ENCODE data around the gene TAGLN2. TPM values are rescaled to one million over a fixed set of nuclear protein-coding genes. Genes with fewer than 3 reads are reported as not detected.

TAGLN2 gene
- total RNA-seq, 2 experiments from 2014 or later, result 532 to 538 TPM

- POLR2A ChIA-PET, result no interaction called here
- CTCF ChIA-PET, result interaction anchor here (0.9 to 8.1 kb wide), 3 partner anchors 21 to 97 kb away, joined by 3 to 105 read pairs (median 3); no protein-coding TSS in a partner anchor
Observed at GRCh38 chr1:159895836-159896545, 29.3 kb downstream of the TAGLN2 start.

DNA sequence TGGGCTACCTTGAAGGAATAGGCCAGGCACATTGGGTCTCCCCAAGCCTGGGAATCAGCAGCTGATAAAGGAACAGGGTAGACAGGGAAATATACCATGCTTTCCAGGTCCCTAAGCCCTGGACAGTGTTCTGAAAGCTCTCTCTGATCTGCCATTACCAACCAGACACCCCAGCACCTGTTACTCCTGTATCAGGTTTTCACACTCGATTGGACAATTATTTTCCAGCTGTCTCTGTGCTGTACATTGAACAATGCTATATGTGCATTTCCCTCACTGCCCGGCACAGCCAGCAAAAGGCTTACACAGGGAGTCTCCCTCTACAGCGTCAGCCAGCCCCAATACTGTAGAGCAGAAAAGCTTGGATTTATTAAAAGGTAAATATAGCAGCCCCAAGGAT, 30.0 kb downstream of the TAGLN2 start:
- POLR2A ChIA-PET, result no interaction called here
- CTCF ChIA-PET, result interaction anchor here (0.8 to 8.1 kb wide), 4 partner anchors 41 to 113 kb away, joined by 3 to 105 read pairs (median 3); partner anchors contain the start of gene FCRL6

- ChIA-PET POLR2A (no interaction called here), CTCF (interaction anchor here (0.7 to 8.1 kb wide), 9 partner anchors 8 to 114 kb away, joined by 3 to 105 read pairs (median 6); partner anchors contain the start of genes DUSP23, FCRL6 and IGSF9)
Observed at GRCh38 chr1:159892944-159893343, 32.4 kb downstream of the TAGLN2 start.

DNA sequence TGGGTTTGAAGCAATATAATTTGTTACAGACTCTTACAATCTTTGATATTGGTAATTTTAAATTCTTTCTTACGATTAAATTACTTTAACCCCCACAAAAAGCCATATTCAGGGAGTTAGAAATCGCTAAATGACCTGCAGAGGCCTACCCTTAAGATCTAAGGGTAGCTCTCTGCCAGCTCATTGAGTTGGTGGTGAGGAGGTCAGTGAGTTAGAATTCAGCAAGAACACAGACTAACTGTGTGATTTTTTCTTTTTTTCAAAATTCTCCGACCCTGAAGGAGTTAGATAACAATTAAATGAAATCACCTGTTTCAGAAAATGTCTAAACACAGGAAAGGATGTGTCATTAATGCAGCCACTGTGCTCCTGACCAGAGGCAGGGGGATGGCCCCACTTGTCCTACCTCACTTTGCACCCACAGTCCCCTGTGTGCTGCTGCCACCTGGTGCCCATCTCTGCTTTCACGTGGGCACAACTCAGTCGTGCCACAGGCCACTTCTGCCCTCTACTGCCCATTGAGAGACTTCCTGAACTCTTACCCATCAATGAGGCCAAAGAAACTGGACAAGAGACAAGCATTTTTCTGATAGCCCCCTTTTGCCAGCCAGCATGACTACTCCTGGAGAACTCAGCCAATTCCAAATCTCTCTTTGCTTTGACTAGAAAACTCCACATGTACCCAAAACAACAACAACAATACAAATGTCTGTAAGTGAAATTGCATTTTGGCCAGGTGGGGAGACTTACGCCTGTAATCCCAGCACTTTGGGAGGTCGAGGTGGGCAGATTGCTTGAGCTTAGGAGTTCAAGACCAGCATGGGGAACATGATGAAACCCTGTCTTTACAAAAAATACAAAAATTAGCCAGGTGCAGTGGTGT, 33.8 kb downstream of the TAGLN2 start:
- ChIA-PET CTCF (interaction anchor here (0.7 to 8.1 kb wide), 22 partner anchors 9 to 760 kb away, joined by 3 to 105 read pairs (median 4); partner anchors contain the start of genes DUSP23, FCRL6, IGSF9 and SLAMF8), POLR2A (no interaction called here)

DNA sequence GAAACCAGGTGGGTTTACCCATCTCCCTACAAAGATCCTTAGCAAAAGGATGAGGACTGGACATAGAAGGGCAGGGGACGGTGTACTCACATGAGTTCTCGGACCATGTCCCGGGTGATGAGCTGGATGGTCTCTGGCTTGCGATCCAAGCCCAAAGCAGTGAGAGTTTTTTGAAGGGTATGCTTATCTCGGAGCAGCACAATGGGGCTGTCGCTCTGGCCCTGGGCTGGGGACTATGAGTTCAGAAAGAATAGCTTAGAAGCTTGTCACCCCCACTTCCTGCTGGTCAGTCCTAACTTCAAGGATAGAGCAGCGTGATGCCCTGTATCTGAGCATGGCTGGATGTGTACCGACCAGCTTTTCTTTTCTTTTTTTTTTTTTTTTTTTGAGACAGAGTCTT, 34.9 kb downstream of the TAGLN2 start:
- POLR2A ChIA-PET, result no interaction called here
- CTCF ChIA-PET, result interaction anchor here (0.8 to 8.1 kb wide), 12 partner anchors 11 to 113 kb away, joined by 3 to 105 read pairs (median 6); partner anchors contain the start of genes DUSP23, FCRL6, IGSF9 and SLAMF8

- ChIA-PET CTCF (interaction anchor here (1.4 to 8.1 kb wide), 6 partner anchors 10 to 100 kb away, joined by 3 to 105 read pairs (median 12); partner anchors contain the start of genes FCRL6 and SLAMF8), POLR2A (no interaction called here)
Observed at GRCh38 chr1:159889821-159890252, 35.5 kb downstream of the TAGLN2 start.

GRCh38 chr1:159889202-159889601, 36.1 kb downstream of the TAGLN2 start:
- POLR2A ChIA-PET, result interaction anchor here (0.6 kb wide), 1 partner anchor 36 kb away, joined by 3 read pairs; no protein-coding TSS in a partner anchor
- CTCF ChIA-PET, result interaction anchor here (2.5 to 8.1 kb wide), 4 partner anchors 10 to 91 kb away, joined by 10 to 105 read pairs (median 26); partner anchors contain the start of genes FCRL6 and SLAMF8

GRCh38 chr1:159884296-159884695, 41.0 kb downstream of the TAGLN2 start:
- CTCF ChIA-PET, result interaction anchor here (1.0 kb wide), 1 partner anchor 11 kb away, joined by 3 read pairs; no protein-coding TSS in a partner anchor
- POLR2A ChIA-PET, result no interaction called here

- CTCF ChIA-PET, result no interaction called here
- POLR2A ChIA-PET, result no interaction called here
Observed at GRCh38 chr1:159883134-159883533, 42.2 kb downstream of the TAGLN2 start.

- ChIA-PET POLR2A (no interaction called here), CTCF (interaction anchor here (1.0 kb wide), 1 partner anchor 9 kb away, joined by 4 read pairs; no protein-coding TSS in a partner anchor)
Observed at GRCh38 chr1:159882527-159882862, 42.8 kb downstream of the TAGLN2 start.

GRCh38 chr1:159881622-159882526, 43.4 kb downstream of the TAGLN2 start:
- POLR2A ChIA-PET, result no interaction called here
- CTCF ChIA-PET, result interaction anchor here (1.0 to 1.5 kb wide), 2 partner anchors 10 to 12 kb away, joined by 3 to 4 read pairs; no protein-coding TSS in a partner anchor

GRCh38 chr1:159880430-159880829, 44.9 kb downstream of the TAGLN2 start:
- POLR2A ChIA-PET, result no interaction called here
- CTCF ChIA-PET, result interaction anchor here (2.6 kb wide), 1 partner anchor 10 kb away, joined by 15 read pairs; no protein-coding TSS in a partner anchor

- ChIA-PET POLR2A (no interaction called here), CTCF (interaction anchor here (2.6 kb wide), 1 partner anchor 10 kb away, joined by 15 read pairs; no protein-coding TSS in a partner anchor)
Observed at GRCh38 chr1:159879977-159880376, 45.3 kb downstream of the TAGLN2 start.

DNA sequence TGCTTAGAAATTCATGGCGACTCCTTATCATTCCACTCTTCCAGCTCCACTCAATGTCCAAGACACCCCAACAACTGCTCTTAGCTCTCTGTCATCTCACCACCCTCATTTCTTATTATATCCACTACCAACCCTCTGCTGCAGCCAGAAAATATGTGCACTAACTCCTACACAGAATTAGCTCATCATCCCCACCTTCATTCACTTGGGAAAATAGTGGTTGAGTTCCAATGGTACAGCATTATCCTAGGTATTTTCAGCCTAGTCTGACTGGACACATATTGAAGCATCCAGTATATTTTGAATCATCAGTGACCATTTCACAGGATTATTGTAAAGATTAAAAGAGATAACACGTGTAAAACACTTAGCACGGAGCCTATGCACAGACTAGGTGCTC, 46.2 kb downstream of the TAGLN2 start:
- ChIA-PET CTCF (interaction anchor here (2.6 kb wide), 1 partner anchor 11 kb away, joined by 15 read pairs; no protein-coding TSS in a partner anchor), POLR2A (no interaction called here)

- CTCF ChIA-PET, result interaction anchor here (2.6 kb wide), 1 partner anchor 12 kb away, joined by 15 read pairs; no protein-coding TSS in a partner anchor
- POLR2A ChIA-PET, result no interaction called here
Observed at GRCh38 chr1:159877695-159878444, 47.4 kb downstream of the TAGLN2 start.

GRCh38 chr1:159873530-159874143, 51.7 kb downstream of the TAGLN2 start:
- ChIA-PET CTCF (interaction anchor here (0.8 to 1.2 kb wide), 2 partner anchors 11 to 34 kb away, joined by 3 read pairs; no protein-coding TSS in a partner anchor), POLR2A (no interaction called here)

GRCh38 chr1:159872891-159873290, 52.4 kb downstream of the TAGLN2 start:
- POLR2A ChIA-PET, result no interaction called here

More at GRCh38 chr1:159872891-159873290, 52.4 kb downstream of the TAGLN2 start:
- CTCF ChIA-PET, result interaction anchor here (0.8 to 1.2 kb wide), 2 partner anchors 12 to 33 kb away, joined by 3 read pairs; no protein-coding TSS in a partner anchor

Data from activated CD8-positive, alpha-beta memory T cell treated with anti-CD3 and anti-CD28 coated beads for 36 hours (primary cell).